SK-N-DZ (cell line): ENCODE data around the gene POLR3G.

ENCODE experiments used
- DNase-seq: peaks from one replicate; pipeline ENCODE4 v3.0.0-alpha.2; 2015; ENCODE audit warnings: low spot score

POLR3G gene

DNA sequence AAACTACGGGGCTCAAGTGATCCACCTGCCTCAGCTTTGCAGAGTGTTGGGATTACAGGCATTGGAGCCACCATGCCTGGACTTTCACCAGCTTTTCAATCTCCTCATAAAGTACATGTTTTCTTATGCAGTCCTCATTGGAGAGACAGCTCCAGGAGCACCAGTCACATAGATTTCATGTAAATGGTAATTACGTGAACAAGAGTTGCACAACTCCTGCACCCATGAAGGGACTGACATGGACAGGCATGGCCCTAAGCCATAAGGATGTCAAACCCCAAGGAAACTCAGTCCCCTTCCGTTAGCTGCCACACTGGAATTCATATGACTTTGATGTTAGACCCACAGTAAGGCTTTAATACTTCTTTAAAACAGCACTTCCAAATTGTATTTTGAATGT, 76.3 kb downstream of the POLR3G start:
- no peak for DNase-seq

DNA sequence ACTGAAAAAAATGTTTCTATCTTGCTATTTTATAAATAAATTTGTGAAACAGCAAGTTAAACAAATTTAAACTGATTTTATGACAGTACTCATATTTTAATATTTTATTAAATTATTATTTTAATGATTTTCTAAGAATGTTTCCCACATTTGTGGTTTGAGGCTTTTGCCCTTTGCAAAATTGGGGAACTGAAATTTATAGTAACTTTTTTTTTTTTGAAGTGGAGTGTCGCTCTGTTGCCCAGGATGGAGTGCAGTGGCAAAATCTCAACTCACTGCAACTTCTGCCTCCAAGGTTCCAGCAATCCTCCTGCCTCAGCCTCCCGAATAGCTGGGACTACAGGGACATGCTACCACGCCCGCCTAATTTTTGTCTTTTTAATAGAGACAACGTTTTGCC, 76.7 kb downstream of the POLR3G start:
- DNase-seq = no peak

DNA sequence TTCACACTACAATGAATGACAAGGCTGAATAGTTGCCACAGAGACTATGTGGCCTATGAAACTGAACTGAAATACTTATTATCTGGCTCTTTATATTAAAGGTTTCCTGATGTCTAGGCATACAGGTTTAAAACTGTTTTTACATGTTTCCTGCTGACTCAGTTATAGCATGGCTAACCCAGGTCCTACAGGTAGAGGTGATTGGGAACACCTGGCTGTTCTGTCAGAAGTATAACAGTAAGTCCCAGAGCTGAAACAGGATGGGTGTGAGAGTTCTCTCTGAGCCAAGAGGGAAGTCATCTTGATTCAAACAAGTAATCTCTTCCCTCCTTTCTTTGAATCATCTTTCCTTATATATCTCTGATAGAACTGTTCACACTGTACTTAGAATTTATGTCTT, 79.0 kb downstream of the POLR3G start:
- DNase-seq = no peak

DNA sequence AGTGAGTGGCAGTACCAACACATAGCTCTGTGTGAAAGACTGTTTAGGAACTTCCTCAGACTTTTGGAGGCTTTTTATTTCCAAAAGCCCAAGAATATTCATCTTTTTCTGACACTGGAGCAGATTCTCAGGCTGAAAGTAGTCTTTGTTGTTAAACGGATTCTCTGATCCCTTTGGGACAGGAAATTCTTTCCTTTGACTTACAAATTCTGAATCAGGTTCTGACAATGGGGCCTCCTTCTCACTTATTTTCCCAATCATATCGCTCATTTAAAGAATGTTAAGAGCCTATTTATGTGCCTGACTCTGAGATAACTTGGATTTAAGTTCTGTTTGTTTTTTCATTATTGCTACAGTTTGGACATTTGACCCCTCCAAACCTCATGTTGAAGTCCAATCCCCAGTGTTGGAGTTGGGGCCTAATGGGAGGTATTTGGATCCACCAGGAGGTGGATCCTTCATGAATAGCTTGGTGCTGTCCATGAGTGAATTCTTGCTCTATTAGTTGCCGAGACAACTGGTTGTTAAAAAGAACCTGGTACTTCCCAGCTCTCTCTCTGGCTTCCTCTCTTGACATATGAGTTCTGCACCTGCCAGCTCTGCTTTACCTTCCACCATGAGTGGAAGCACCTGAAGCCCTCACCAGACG, 79.8 kb downstream of the POLR3G start:
- no peak for DNase-seq

DNA sequence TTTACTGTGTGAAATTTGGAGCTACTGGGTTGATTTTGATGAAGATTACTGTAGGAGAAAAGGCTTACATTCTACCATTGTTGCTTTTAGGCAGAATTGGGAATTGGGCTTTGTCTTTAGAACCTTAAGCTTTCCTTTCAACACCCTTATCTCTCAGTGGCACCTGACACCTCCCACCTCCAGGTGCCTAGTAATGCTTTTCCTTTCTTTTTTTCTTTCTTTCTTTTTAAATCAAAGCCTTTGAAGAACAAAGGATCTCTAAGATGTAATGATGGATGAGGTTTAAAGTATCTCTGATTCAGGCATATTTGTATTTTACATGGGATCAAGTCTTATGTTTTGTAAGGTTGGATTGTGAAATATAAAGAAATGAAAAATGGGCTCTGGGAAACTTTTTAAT, 81.0 kb downstream of the POLR3G start:
- DNase-seq = no peak

DNA sequence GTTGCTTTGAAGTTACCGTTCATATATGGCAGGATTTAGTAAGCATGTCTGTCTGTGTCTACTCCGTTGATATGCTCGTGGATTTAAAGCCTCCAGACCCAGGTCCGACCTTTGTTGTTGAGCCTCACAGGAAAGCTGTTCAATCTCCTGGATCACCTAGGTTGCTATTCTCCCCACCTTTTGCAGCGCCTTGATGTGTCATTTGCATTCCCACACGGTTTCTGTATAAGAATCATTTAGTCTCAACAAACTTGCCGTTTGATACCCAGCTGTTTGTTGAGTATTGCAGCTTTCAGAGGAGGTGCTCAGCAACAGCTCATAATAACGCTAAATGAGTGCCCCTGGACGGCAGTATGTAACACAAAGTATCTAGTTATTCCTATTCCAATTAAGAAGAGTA, 82.7 kb downstream of the POLR3G start:
- no peak for DNase-seq

DNA sequence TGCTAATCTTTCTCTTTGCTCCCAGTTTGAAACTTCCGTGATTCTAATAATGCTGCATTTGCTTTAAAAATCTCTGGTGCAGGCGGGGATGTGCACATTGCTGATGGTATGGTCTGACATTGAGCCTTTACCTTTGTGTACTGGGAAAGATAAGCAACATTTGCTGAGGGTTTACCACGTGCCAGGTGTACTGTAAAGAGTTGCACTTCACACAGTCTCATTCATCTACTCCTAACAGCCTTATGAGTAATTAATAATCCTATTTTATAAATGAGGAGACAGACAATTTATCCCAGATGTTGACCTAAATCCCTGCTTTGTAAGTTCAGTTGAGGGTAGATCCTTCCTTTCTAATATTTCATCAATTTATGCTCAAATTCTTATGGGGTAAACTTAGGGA, 83.2 kb downstream of the POLR3G start:
- no peak for DNase-seq

DNA sequence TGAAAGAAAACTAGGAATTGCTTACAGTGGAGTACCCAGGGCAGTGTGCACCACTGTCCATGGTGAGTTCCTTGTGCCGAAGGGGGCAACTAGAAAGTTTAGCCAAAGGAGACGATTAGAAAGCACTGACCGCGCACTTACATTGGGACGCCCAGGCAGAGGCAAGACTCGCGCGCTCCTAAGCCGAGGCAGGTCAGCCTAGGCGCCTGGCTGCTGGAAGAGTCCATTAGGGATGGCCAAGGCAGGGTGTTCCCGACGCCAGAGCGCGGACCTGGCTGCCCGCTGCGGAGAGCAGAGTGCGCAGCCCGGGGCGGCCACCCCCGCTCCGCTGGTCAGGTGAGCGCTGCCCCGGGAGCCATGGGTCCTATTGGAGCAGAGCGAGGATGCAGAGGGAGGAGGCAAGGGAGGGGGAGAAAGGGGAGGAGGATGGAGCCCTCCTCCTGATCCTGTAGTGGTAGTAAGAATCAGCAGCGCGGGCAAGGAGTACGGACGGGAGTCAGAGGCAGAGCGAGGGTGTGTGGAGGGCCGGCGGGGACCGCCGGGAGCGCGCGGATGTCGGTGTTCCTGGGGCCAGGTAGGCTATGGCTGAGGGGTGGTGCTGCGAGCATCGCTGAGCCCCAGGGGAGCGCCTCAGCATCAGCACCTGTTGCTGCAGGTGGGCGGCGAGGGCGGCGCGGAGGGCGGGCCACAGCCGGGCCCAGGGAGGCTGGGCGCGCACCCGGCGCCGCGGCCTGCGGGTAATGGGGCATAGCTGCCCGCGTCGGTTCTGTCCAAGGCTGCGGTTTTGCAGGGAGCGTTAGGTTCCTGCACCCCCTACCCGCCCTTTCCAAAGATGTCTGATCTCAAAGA, 83.9 kb downstream of the POLR3G start, which contains the start of gene ADGRV1:
ADGRV1 (plus strand) TSS at position 454 of the 849 bp plus-strand sequence; CDS start at position 553, 99 bp downstream.
- DNase-seq = peak; percentile 98

DNA sequence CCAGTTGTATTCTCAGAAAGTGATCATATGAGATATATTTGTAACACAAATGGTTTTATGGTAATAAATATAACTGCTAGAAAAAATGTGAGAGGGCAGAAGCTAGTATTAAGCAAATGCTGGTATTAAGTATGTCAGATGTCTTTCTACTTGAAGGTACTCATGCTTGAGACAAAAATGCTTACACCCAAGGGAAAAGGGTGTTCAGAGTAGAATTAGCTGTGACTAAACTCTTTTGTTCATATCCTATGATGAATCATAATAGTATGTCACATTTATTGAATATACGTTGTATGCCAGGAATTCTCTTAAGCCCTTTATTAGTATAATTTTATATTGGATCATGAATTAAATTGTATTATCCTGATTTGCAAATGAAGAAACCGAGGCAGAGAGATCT, 86.1 kb downstream of the POLR3G start:
- DNase-seq = no peak

DNA sequence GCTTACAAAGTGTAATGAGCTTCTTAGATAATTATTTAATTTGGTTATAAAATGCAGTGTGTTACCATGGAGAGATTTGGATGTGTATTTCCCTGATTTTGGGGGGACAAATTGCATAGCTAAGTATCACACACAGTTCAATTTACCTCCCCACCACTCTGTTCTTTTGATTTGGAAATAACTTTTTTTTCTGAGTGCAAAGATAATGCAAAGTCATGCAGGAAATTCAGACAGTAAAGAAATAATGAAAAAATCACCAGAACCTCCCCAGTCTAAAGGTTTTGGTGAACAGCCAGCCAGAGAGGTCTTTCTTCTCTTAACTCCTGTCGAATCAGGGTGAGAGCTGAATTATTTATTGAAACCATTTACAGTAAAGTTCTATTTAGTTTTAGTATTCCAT, 87.1 kb downstream of the POLR3G start:
- DNase-seq = no peak

DNA sequence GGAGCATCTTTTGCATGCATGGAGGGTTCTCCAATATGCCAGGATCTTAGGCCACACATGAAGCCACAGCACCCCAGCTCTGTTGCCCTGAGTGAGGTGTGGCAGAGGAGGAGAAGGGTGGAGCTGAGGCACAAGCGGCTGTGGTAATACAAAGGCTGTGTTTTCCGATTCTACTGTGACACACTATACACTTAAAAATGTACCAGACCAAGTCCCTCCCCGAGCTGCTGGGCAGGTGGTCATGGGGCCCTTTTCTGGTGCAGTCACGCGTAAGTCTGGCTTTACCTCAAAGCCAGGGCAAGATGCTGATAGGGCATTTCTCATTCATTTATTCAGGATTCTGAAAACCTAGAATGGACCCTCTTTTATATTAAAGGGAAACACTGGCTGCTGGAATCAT, 87.7 kb downstream of the POLR3G start:
- DNase-seq = no peak

DNA sequence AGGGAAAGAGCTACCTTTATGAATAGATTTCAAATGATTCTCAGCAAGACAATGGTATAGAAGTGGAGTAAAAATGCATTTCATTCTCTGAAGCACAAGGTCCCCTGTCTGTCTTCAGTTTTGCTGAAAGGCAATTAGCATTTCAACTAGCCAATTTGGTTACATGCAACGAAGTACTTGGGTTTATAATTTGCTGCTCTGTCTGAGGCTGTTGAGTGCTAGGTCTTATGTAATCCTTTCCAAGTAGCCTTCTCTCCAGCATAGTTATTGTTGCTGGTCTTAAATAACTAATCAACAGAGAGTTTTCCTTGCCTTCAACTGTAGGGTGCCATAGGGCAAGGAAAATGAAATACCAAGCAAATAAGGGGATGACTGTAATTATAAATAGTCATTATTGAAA, 88.4 kb downstream of the POLR3G start:
- no peak for DNase-seq
